NCI-H2107 treated with DMSO at 0.1 percent for 48 hours (cell line): ENCODE measurements around the gene C10orf90.

Source experiments
- DNase-seq: peaks from one replicate; lab custom pipeline; 2025; ENCODE audit not compliant: unreplicated experiment; lab: John Stamatoyannopoulos, UW

The C10orf90 gene

DNA sequence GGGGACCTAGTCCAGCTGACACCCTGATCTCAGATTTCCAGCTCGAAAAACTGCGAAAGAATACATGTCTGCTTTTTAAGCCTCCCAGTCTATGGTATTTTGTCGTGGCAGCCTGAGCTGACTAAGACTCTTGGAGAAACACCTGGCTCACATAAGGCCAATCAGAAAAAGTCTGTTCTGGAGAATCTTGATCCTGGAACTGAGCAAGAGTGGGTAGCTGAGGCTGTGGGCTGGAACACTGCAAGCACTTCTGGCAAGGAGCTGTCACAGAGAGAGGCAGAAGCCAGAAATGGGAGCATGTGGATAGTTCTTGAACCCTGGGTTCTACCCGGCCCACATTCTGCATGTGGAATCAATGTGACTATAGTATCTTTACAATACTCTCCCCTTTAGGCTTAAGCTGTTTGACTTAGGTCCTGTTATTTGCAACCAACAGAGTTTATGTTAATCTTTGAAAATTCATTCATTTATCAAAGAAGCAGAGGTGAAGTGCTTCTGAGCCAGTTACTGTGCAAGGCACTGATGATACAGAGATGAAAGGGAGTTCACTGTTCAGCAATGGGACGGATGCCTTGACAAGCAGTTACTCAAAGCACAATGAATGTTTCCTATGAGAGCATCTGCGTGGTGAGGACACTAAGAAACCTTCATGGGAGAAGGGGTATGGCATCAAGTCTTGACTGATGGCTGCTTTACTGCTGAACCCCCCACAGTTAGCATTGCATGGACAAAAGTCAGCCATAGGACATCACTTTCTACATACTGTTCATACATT lies 4.4 kb upstream of the C10orf90 start:
- DNase-seq: no peak

- no peak for DNase-seq
Observed at GRCh38 chr10:126673565-126673964, 3.1 kb upstream of the C10orf90 start.

- DNase-seq: no peak
Observed at GRCh38 chr10:126671402-126671975, 996 bp upstream of the C10orf90 start.

DNA sequence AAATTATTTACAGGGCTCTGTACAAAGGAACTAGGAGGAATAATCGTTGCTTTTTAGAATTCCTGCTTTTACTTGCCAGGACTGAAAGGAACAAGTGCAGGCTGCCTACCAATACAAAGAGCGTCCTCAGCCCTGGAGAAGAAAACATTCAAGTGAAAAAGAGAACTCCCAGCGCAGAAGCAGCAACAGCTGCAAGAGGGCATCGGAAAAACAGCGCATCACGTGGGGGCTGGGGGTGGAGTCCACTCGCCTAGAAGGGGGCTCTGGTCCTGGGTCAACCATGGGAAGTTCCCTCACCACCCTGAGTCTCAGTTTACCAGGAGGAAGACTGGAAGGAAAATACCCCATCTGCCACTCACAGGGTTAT lies 385 bp upstream of the C10orf90 start:
- no peak for DNase-seq

DNA sequence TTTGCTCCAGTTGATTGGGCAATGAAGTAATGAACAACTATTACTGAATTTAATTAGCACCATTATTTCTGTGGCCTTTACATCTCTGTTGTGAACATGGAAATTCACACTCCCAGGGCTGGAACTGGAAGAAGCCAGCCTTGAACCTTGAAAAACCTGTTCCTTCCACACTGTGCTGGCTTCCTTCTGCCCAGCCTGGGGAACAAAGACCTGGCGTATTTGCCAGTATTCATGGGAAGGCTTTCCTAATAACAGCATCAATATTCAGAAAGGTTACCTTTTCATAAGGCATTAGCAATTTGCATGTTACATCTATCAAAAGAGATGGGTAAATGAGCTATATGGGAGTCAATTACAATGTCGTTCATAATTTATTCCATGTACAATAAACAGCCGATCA lies 1.3 kb downstream of the C10orf90 start:
- DNase-seq: no peak

- DNase-seq: no peak
Observed at GRCh38 chr10:126668505-126668904, 2.0 kb downstream of the C10orf90 start.

DNA sequence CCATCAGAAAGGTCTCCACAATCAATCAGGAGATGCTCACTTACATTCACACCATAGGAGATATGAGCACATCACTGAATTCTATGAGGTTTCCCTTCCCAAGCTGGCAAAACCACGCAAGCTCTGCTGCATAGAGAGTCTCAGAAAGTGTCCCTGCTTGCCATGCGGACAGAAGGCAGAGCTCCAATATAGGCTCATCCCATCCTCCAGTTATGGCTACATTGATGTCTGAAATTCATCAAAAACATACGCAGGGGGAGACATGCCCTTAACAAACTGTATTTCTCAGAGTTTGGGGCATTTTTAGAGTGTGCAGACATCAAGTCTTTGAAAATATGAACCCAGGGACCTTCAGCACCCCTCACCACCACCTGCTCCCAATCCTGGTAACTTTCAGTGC lies 2.9 kb downstream of the C10orf90 start:
- no peak for DNase-seq

- DNase-seq: no peak
Observed at GRCh38 chr10:126665207-126665606, 5.3 kb downstream of the C10orf90 start.

GRCh38 chr10:126663880-126664279 lies 6.6 kb downstream of the C10orf90 start:
- DNase-seq: no peak

DNA sequence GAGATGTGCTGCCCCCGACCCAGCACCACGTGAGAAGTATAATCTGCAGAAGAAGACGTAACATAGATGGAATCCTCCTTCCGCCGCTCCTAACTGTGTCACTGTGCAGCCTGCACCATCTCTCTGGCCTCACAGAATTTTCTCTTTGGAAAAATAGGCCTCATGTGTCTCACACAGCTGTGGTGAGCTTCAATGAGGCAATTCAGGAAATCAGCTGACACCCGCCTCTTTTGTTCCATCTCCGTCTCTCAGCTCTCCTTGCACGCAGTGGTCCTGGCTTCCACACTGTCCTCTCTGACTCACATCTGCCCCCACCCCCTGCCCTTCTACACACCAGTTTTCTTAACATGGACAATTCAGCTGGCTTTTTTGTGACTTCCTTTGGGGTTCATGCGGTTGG lies 7.2 kb downstream of the C10orf90 start:
- no peak for DNase-seq

DNA sequence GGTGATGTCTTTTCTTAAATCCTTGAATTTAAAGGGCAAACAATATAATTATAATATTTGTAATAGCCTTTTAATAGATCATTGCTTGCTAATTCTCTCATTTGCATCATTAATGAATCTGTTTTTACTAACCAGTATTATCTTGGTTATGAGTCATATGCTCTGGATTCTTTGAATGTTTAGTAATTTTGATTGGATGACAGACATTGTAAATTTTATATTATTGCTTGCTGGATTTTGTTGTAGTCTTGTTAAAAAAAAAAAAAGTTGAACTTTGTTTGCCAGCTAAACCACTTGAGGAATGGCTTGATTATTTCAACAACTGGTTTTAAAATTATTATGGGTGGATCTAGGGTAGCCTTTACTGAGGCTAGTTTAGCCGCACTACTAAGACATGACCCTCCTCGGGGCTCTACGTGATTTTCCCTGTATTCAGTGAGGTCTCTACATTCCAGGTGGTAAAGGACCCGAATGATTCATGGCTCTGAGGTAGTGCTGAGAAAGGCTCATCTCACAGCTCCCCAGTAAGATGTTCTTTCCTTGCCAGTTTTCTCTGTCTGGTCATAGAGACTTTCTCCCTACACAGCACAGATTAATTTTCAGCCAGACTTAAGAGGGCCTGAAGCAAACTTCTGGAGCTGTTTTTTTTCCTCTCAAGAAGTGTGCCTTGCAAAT lies 8.5 kb downstream of the C10orf90 start:
- no peak for DNase-seq

GRCh38 chr10:126661356-126661755 lies 9.1 kb downstream of the C10orf90 start:
- DNase-seq: no peak

- no peak for DNase-seq
Observed at GRCh38 chr10:126659750-126660149, 10.7 kb downstream of the C10orf90 start.

GRCh38 chr10:126658928-126659327 lies 11.6 kb downstream of the C10orf90 start:
- no peak for DNase-seq

DNA sequence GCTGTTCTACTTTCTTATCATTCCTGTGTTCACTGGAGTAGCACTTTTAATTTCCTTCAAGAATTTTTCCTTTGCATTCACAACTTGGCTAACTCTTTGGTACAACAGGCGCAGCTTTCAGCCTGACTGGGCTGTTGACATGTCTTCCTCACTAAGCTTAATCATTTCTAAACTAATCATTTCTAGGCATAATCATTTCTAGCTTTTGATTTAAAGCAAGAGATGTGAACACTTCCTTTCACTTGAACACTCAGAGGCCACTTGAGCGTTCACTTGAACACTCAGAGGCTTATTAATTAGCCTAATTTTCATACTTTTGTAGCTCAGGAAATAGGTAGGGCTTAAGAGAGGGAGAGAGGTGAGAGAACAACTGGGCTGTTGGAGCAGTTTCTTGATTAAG lies 15.9 kb downstream of the C10orf90 start:
- DNase-seq: no peak

- DNase-seq: no peak
Observed at GRCh38 chr10:126651467-126651866, 19.0 kb downstream of the C10orf90 start.

GRCh38 chr10:126650161-126650560 lies 20.3 kb downstream of the C10orf90 start:
- no peak for DNase-seq

GRCh38 chr10:126647116-126647515 lies 23.4 kb downstream of the C10orf90 start:
- DNase-seq: no peak

- DNase-seq: no peak
Observed at GRCh38 chr10:126646110-126646509, 24.4 kb downstream of the C10orf90 start.

DNA sequence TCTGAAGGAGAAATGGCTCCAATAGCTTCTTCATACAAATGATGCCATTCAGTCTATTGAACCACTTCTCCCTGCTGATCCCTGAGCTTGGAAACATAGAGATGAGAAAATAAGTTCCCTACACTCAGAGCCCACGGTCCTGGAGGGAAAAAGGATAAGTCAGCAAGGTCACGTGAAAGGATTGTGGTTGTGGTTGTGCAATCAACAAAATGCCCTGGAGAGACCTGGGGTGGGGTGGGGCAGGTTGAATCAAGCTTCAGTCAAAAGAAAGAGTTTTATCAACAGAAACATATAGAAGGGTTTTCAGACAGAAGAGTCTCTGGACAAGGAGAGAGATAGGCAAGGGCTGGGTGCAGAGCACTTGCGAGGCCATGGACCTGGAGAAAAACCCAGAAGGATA lies 30.1 kb downstream of the C10orf90 start:
- no peak for DNase-seq

DNA sequence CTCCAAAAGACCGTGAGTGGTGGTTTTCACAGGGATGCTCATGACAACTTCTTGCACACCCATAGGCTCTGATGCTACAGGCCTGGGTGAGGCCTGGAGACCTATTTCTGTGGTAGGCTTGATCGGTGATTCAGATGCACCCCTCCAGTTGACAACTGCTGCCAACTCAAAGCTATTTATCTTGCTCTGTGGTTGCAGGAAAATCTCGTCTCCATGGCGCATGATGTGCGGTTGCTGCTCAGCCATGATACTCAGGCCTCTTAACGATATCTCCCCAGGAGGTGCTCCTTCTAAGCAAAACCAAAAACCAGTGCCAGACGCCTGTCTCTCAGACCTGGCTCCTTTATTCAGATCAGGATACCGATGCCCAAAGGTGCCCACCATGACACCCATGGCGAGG lies 31.4 kb downstream of the C10orf90 start:
- no peak for DNase-seq

- no peak for DNase-seq
Observed at GRCh38 chr10:126638542-126638941, 32.0 kb downstream of the C10orf90 start.
